K562 (cell line): ENCODE results near the gene STT3A. TPM values are rescaled to one million over a fixed set of nuclear protein-coding genes. Genes with fewer than 3 reads are reported as not detected.
A peak's percentile ranks its signal among the peaks of the same experiment; 100 is the strongest.

ENCODE experiments used
- ARID1B ChIP-seq: fragments of 450-650 bp; IDR thresholded peaks from 2 replicates; pipeline ENCODE4 v1.6.1; 2016; ENCODE audit warnings: antibody characterized with exemption, mild to moderate bottlenecking, inconsistent platforms
- CREBBP ChIP-seq: IDR thresholded peaks from one replicate; pipeline ENCODE4 v1.6.1; 2012; ENCODE audit warnings: low read depth, mild to moderate bottlenecking, control low read depth, inconsistent platforms, low read length
- DIDO1 ChIP-seq: fragments of 450-650 bp; IDR thresholded peaks from 2 replicates; pipeline ENCODE4 v1.6.1; 2016; ENCODE audit warnings: low read depth, missing biosample characterization, missing genetic modification characterization
- ETV1 ChIP-seq: fragments of 450-650 bp; conservative IDR thresholded peaks from 2 replicates; pipeline ENCODE4 v1.6.1; 2016; ENCODE audit warnings: missing genetic modification characterization, control low read depth, low read depth, missing compliant biosample characterization
- HNRNPK ChIP-seq: fragments of 200-400 bp; formaldehyde crosslinking; IDR thresholded peaks from one replicate; pipeline ENCODE4 v1.6.1; 2018; ENCODE audit warnings: mild to moderate bottlenecking, low read depth, low read length; ENCODE audit not compliant: poor library complexity, severe bottlenecking
- MITF ChIP-seq: IDR thresholded peaks from 2 replicates; pipeline ENCODE4 v1.6.1; 2014; ENCODE audit warnings: antibody characterized with exemption
- NFRKB ChIP-seq: fragments of 450-650 bp; IDR thresholded peaks from 2 replicates; pipeline ENCODE4 v1.6.1; 2016; ENCODE audit warnings: low read depth
- NRF1 ChIP-seq, 2 experiments: fragments of 450-650 bp; IDR thresholded peaks in 1 of 2; conservative IDR thresholded peaks in 1 of 2; 2 replicates each; pipeline ENCODE4 v1.6.1; 2014; ENCODE audit warnings: mild to moderate bottlenecking in 2 of 2
- POLR2G ChIP-seq: fragments of 200-400 bp; formaldehyde crosslinking; IDR thresholded peaks from 2 replicates; pipeline ENCODE4 v1.6.1; 2017; ENCODE audit warnings: low read depth, mild to moderate bottlenecking, antibody characterized with exemption, low read length, moderate library complexity
- POU5F1 ChIP-seq: fragments of 150-350 bp; IDR thresholded peaks from 2 replicates; pipeline ENCODE4 v1.6.1; 2014; ENCODE audit warnings: borderline replicate concordance, low read length, low read depth, mild to moderate bottlenecking; ENCODE audit not compliant: partially characterized antibody
- PREB ChIP-seq: sonication (generic); formaldehyde crosslinking; IDR thresholded peaks from 2 replicates; pipeline ENCODE4 v1.8.1; 2023; ENCODE audit warnings: mild to moderate bottlenecking, missing genetic modification reagents
- SNRNP70 ChIP-seq: fragments of 200-400 bp; formaldehyde crosslinking; optimal IDR thresholded peaks from 2 replicates; pipeline ENCODE3; 2017; ENCODE audit warnings: low read depth, low read length
- SPI1 ChIP-seq: IDR thresholded peaks from 2 replicates; pipeline ENCODE4 v1.6.1; 2011; ENCODE audit warnings: low read depth, low read length, control low read depth, borderline replicate concordance
- ZNF551 ChIP-seq: fragments of 250-450 bp; sonication (Bioruptor Pico); IDR thresholded peaks from 2 replicates; pipeline ENCODE4 v1.5.0; 2021; ENCODE audit warnings: mild to moderate bottlenecking, moderate library complexity
- polyA plus RNA-seq, 8 experiments: library from polyadenylated mRNA; depleted of rRNA in 4 of 8; stranded (reverse) in 5 of 8; unstranded in 3 of 8; fragments of >200 nt; fragmentation: Nextera tagmentation in 2 of 8; fragmentation: Illumina TruSeq in 1 of 8; extraction: Ambion mirVana in 2 of 8; extraction: Trizol in 1 of 8; gene quantifications; 2 replicates each; pipeline versions ENCODE4 v1.2.1 to v1.2.3, GENCODE V29; 2011 to 2014; ENCODE audit warnings: inconsistent platforms in 1 of 8, missing spikeins in 1 of 8
- total RNA-seq, 7 experiments: library from RNA; depleted of rRNA in 6 of 7; stranded (reverse); fragments of >200 nt in 6 of 7; fragmentation: Illumina TruSeq in 2 of 7; extraction: Trizol in 2 of 7; gene quantifications; 2 replicates each; pipeline versions ENCODE4 v1.2.1 to v1.2.3, GENCODE V29; 2011 to 2021; ENCODE audit warnings: low replicate concordance in 1 of 7
- TF ChIP-seq, protein P1 (sequence below), 2 experiments: fragments of 150-350 bp in 1 of 2; IDR thresholded peaks; 2 replicates each; pipeline ENCODE4 v1.6.1; 2012 to 2016; ENCODE audit warnings: low read depth in 2 of 2, low read length in 2 of 2, mild to moderate bottlenecking in 1 of 2, moderate library complexity in 1 of 2
- TF ChIP-seq, protein P2 (sequence below): fragments of 450-650 bp; IDR thresholded peaks from 2 replicates; pipeline ENCODE4 v1.6.1; 2016; ENCODE audit warnings: antibody characterized with exemption

STT3A gene
- total and polyA plus RNA-seq, 9 of the 15 experiments (the other 6 are each of a cell fraction or from before 2014, with no cell fraction given) = 70.7 to 330 (median 192) TPM

DNA sequence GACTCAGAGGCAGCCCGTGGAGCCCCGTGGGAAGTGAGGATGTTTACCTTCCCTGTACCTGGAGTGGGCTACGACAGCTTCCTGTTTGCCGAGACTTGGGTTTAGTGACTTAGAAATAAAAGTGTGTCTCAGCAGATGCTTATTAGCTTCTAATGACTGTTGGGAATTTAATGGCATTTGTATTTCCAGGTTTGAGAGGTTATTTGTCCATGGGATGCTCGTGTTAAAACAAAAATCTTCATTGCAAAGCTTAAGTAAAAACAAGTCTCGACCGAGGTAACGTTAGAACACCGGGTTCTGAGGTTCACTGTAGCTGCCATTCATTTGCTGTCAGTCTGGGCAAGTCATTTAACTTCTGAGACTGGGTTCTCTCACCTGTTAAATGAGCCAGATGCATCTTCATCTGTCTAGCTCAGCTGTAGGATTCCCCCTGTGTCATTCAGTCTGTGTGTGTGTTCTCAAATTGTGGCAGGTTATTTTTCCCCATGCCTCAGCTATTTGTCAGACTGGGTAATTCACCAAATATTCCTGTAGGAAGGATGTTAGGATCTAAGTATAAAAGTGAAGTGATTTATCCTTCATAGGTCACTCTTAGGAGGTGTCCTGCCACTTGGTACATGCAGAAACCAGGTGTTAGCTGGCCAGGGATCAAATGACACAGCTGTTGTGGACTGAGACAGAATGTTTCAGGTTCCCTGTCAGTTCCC is 22.6 kb upstream of the STT3A start (continued):
- TF ChIP-seq, protein P1, sequence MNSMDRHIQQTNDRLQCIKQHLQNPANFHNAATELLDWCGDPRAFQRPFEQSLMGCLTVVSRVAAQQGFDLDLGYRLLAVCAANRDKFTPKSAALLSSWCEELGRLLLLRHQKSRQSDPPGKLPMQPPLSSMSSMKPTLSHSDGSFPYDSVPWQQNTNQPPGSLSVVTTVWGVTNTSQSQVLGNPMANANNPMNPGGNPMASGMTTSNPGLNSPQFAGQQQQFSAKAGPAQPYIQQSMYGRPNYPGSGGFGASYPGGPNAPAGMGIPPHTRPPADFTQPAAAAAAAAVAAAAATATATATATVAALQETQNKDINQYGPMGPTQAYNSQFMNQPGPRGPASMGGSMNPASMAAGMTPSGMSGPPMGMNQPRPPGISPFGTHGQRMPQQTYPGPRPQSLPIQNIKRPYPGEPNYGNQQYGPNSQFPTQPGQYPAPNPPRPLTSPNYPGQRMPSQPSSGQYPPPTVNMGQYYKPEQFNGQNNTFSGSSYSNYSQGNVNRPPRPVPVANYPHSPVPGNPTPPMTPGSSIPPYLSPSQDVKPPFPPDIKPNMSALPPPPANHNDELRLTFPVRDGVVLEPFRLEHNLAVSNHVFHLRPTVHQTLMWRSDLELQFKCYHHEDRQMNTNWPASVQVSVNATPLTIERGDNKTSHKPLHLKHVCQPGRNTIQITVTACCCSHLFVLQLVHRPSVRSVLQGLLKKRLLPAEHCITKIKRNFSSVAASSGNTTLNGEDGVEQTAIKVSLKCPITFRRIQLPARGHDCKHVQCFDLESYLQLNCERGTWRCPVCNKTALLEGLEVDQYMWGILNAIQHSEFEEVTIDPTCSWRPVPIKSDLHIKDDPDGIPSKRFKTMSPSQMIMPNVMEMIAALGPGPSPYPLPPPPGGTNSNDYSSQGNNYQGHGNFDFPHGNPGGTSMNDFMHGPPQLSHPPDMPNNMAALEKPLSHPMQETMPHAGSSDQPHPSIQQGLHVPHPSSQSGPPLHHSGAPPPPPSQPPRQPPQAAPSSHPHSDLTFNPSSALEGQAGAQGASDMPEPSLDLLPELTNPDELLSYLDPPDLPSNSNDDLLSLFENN (IDR thresholded peaks at IDR 0.05; ENCODE audit: low read depth in 2 of 2, low read length in 2 of 2) = no peak
- TF ChIP-seq ARID1B = no peak
- no peak for TF ChIP-seq PREB (CRISPR knock-in tag)
- TF ChIP-seq NRF1 (conservative IDR thresholded peaks at IDR 0.05 in 1 of 2, IDR thresholded peaks at IDR 0.05 in 1 of 2) = no peak
- no peak for TF ChIP-seq HNRNPK
- no peak for TF ChIP-seq ETV1 (tag)
- TF ChIP-seq, protein P2, sequence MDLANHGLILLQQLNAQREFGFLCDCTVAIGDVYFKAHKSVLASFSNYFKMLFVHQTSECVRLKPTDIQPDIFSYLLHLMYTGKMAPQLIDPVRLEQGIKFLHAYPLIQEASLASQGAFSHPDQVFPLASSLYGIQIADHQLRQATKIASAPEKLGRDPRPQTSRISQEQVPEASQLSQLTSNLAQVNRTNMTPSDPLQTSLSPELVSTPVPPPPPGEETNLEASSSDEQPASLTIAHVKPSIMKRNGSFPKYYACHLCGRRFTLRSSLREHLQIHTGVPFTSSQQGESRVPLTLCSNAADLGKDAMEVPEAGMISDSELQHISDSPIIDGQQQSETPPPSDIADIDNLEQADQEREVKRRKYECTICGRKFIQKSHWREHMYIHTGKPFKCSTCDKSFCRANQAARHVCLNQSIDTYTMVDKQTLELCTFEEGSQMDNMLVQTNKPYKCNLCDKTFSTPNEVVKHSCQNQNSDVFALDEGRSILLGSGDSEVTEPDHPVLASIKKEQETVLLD = 0 out of 2 replicates have a peak, but pooled peaks have one; percentile 43
- no peak for TF ChIP-seq MITF
- TF ChIP-seq POU5F1 = no peak
- no peak for TF ChIP-seq SNRNP70
- TF ChIP-seq DIDO1 (tag) = no peak
- no peak for TF ChIP-seq POLR2G
- no peak for TF ChIP-seq SPI1
- no peak for TF ChIP-seq ZNF551 (CRISPR knock-in tag)
- 0 out of 2 replicates have a peak, but pooled peaks have one; percentile 31 for TF ChIP-seq NFRKB
- no peak for TF ChIP-seq CREBBP
